Measurements from ENCODE around the gene RPTOR.

The RPTOR gene

DNA sequence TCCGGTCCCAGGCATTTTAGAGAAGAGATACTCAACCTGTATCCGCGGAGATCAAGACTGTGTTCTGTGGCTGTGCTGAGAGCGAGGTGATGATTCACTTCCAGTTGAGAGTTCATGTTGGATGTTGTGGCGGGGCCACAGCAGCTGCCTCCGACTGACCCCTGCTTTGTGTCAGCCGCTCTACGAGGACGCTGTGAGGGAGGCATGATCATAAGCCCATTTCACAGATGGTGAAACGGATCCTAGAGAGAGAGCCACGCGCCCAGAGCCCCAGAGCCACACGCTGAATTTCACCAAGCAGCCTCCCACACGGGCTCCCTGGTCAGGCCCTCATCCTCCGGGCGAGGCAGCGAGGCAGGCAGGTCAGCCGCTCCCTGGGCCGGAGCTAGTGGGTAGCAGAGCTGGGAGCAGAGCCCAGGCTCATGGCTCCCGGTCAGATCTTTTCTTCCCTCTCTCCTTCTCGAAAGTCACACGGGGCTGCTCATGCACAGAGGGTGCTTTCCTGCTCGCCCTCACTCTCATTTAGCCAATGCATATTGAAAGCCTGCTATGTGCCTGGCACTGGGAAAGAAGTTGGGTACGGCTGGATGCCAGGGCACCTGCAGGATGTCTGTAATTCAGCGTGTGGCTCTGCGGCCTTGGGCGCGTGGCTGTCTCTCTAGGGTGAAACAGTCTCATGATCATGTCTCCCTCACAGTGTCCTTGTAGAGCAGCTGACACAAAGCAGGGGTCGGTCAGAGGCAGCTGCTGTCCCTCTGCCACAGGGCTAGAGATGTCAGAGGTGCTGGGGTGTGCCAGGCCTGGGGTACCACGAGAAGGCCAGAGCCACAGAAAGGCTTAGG is 291.4 kb downstream of the RPTOR start:
- Histone ChIP-seq H3K4me3 (replicated peaks; ENCODE audit: insufficient read depth, low read length) (no peak overlapping the region), H3K27ac (replicated peaks) (no peak overlapping the region), H3K27me3 (ENCODE audit: insufficient read depth, poor library complexity, severe bottlenecking) (no peaks in the 10 kb centered on the region)
- DNase-seq (ENCODE audit: low read depth in 1 of 2, low spot score in 1 of 2): no peak
- TF ChIP-seq GABPA (IDR thresholded peaks at IDR 0.05; ENCODE audit: low read depth) (no peak), POLR2AphosphoS5 (IDR thresholded peaks at IDR 0.05; ENCODE audit: low read depth) (no peak), SPI1 (IDR thresholded peaks at IDR 0.05; ENCODE audit: borderline replicate concordance, low read depth) (no peak)
- TF ChIP-seq, protein P1, sequence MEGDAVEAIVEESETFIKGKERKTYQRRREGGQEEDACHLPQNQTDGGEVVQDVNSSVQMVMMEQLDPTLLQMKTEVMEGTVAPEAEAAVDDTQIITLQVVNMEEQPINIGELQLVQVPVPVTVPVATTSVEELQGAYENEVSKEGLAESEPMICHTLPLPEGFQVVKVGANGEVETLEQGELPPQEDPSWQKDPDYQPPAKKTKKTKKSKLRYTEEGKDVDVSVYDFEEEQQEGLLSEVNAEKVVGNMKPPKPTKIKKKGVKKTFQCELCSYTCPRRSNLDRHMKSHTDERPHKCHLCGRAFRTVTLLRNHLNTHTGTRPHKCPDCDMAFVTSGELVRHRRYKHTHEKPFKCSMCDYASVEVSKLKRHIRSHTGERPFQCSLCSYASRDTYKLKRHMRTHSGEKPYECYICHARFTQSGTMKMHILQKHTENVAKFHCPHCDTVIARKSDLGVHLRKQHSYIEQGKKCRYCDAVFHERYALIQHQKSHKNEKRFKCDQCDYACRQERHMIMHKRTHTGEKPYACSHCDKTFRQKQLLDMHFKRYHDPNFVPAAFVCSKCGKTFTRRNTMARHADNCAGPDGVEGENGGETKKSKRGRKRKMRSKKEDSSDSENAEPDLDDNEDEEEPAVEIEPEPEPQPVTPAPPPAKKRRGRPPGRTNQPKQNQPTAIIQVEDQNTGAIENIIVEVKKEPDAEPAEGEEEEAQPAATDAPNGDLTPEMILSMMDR (IDR thresholded peaks at IDR 0.05; ENCODE audit: insufficient read depth, low read length): no peak
- TF ChIP-seq, protein P2, sequence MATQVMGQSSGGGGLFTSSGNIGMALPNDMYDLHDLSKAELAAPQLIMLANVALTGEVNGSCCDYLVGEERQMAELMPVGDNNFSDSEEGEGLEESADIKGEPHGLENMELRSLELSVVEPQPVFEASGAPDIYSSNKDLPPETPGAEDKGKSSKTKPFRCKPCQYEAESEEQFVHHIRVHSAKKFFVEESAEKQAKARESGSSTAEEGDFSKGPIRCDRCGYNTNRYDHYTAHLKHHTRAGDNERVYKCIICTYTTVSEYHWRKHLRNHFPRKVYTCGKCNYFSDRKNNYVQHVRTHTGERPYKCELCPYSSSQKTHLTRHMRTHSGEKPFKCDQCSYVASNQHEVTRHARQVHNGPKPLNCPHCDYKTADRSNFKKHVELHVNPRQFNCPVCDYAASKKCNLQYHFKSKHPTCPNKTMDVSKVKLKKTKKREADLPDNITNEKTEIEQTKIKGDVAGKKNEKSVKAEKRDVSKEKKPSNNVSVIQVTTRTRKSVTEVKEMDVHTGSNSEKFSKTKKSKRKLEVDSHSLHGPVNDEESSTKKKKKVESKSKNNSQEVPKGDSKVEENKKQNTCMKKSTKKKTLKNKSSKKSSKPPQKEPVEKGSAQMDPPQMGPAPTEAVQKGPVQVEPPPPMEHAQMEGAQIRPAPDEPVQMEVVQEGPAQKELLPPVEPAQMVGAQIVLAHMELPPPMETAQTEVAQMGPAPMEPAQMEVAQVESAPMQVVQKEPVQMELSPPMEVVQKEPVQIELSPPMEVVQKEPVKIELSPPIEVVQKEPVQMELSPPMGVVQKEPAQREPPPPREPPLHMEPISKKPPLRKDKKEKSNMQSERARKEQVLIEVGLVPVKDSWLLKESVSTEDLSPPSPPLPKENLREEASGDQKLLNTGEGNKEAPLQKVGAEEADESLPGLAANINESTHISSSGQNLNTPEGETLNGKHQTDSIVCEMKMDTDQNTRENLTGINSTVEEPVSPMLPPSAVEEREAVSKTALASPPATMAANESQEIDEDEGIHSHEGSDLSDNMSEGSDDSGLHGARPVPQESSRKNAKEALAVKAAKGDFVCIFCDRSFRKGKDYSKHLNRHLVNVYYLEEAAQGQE (IDR thresholded peaks at IDR 0.05; ENCODE audit: insufficient replicate concordance, low read depth): no peak

DNA sequence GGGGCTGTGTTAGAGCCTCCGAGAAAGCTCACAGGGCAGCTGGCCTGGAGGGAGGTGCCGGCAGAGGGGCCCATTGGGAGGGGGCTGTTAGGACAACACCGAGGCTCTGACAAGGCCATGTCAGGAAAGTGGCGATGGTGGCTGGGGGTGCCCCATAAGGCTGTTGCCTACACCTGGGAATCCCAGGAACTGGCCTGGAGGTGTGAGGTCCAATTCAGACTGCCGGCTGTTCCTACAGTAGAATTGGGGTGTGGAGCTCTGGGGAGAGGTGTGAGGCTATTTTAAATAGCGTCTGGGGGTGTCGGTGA is 292.0 kb downstream of the RPTOR start:
- no peak for DNase-seq (ENCODE audit: low read depth in 1 of 2, low spot score in 1 of 2)
- Histone ChIP-seq H3K4me3 (replicated peaks; ENCODE audit: insufficient read depth, low read length) (no peak overlapping the region), H3K27ac (replicated peaks) (no peak overlapping the region), H3K27me3 (ENCODE audit: insufficient read depth, poor library complexity, severe bottlenecking) (no peaks in the 10 kb centered on the region)
- TF ChIP-seq POLR2AphosphoS5 (IDR thresholded peaks at IDR 0.05; ENCODE audit: low read depth) (no peak), SPI1 (IDR thresholded peaks at IDR 0.05; ENCODE audit: borderline replicate concordance, low read depth) (no peak), GABPA (IDR thresholded peaks at IDR 0.05; ENCODE audit: low read depth) (no peak)
- TF ChIP-seq, protein P1 (IDR thresholded peaks at IDR 0.05; ENCODE audit: insufficient read depth, low read length): no peak
- TF ChIP-seq, protein P2 (IDR thresholded peaks at IDR 0.05; ENCODE audit: insufficient replicate concordance, low read depth): no peak

DNA sequence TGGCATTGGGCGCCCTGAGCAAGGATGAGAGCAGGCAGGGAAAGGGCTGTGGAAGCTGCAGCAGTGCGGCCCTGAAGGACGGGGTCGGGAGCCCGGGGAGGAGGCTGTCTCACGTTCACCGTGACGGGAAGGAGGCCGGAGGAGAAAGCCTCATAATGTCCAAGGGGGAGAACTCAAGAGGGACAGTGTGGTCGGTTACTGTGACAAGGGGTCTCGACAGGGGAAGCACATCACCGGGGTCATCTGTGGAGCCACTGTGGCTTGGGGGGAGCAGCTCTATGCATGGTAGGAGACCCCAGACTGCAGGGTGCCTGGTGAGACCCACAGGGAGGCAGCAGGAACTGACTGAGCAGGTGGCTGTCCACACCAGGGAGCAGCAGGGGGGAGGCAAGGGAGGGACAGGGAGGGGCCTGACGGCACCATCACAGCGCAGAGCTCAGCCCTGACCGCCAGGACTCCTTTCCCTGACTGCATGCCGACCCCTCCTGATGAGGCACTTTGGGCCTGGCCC is 292.4 kb downstream of the RPTOR start:
- Histone ChIP-seq H3K27ac (replicated peaks) (no peak overlapping the region), H3K4me3 (replicated peaks; ENCODE audit: insufficient read depth, low read length) (no peak overlapping the region), H3K27me3 (ENCODE audit: insufficient read depth, poor library complexity, severe bottlenecking) (no peaks in the 10 kb centered on the region)
- TF ChIP-seq, protein P1 (IDR thresholded peaks at IDR 0.05; ENCODE audit: insufficient read depth, low read length): no peak
- TF ChIP-seq POLR2AphosphoS5 (IDR thresholded peaks at IDR 0.05; ENCODE audit: low read depth) (no peak), SPI1 (IDR thresholded peaks at IDR 0.05; ENCODE audit: borderline replicate concordance, low read depth) (no peak), GABPA (IDR thresholded peaks at IDR 0.05; ENCODE audit: low read depth) (no peak)
- TF ChIP-seq, protein P2 (IDR thresholded peaks at IDR 0.05; ENCODE audit: insufficient replicate concordance, low read depth): no peak
- no peak for DNase-seq (ENCODE audit: low read depth in 1 of 2, low spot score in 1 of 2)
